Stimulated activated CD8-positive, alpha-beta memory T cell treated with anti-CD3 and anti-CD28 coated beads, Interleukin-15, amount 100 ng/mL, for 4 hours (primary cell): ENCODE results near the gene ANKUB1.

Experiments
- DNase-seq, 2 donors: peaks; one replicate each; pipeline ENCODE4 v3.0.0-alpha.2; 2020; ENCODE audit warnings: low read depth in 2 of 2

ANKUB1 gene

GRCh38 chr3:149808209-149808829, 16.0 kb upstream of the ANKUB1 start:
- peak; percentile 11 to 23 for DNase-seq

- DNase-seq, result no peak
Observed at GRCh38 chr3:149806171-149806778, 13.9 kb upstream of the ANKUB1 start.

GRCh38 chr3:149801639-149802038, 9.3 kb upstream of the ANKUB1 start:
- no peak for DNase-seq

- no peak for DNase-seq
Observed at GRCh38 chr3:149801195-149801594, 8.8 kb upstream of the ANKUB1 start.

- DNase-seq, result no peak
Observed at GRCh38 chr3:149800693-149801092, 8.3 kb upstream of the ANKUB1 start.

GRCh38 chr3:149796026-149796425, 3.7 kb upstream of the ANKUB1 start:
- no peak for DNase-seq

- DNase-seq, result no peak
Observed at GRCh38 chr3:149790698-149791097, 1.7 kb downstream of the ANKUB1 start.

- no peak for DNase-seq
Observed at GRCh38 chr3:149790268-149790667, 2.1 kb downstream of the ANKUB1 start.

- DNase-seq, result no peak
Observed at GRCh38 chr3:149784064-149784704, 8.2 kb downstream of the ANKUB1 start.

- DNase-seq, result no peak
Observed at GRCh38 chr3:149783576-149783975, 8.8 kb downstream of the ANKUB1 start.

GRCh38 chr3:149781741-149782140, 10.6 kb downstream of the ANKUB1 start:
- no peak for DNase-seq

GRCh38 chr3:149781211-149781610, 11.1 kb downstream of the ANKUB1 start:
- no peak for DNase-seq

GRCh38 chr3:149777414-149778214, 14.7 kb downstream of the ANKUB1 start:
- no peak for DNase-seq

GRCh38 chr3:149776170-149776569, 16.2 kb downstream of the ANKUB1 start:
- no peak for DNase-seq

- no peak for DNase-seq
Observed at GRCh38 chr3:149772861-149773260, 19.5 kb downstream of the ANKUB1 start.

GRCh38 chr3:149771652-149772271, 20.6 kb downstream of the ANKUB1 start:
- DNase-seq, result no peak

- DNase-seq, result no peak
Observed at GRCh38 chr3:149770246-149770645, 22.1 kb downstream of the ANKUB1 start.

- DNase-seq, result no peak
Observed at GRCh38 chr3:149768704-149769103, 23.6 kb downstream of the ANKUB1 start.

GRCh38 chr3:149767720-149768119, 24.6 kb downstream of the ANKUB1 start:
- no peak for DNase-seq

GRCh38 chr3:149765762-149766334, 26.5 kb downstream of the ANKUB1 start:
- DNase-seq, result no peak

GRCh38 chr3:149764302-149764701, 28.1 kb downstream of the ANKUB1 start:
- DNase-seq, result no peak
